ENCODE results near the gene SOD1. TPM values are rescaled to one million over a fixed set of nuclear protein-coding genes. Genes with fewer than 3 reads are reported as not detected.

Gene SOD1
- total and polyA plus RNA-seq, 2 donors (not counting 3 experiments of a cell fraction or from before 2014, with no cell fraction given), result 198 to 268 TPM

DNA sequence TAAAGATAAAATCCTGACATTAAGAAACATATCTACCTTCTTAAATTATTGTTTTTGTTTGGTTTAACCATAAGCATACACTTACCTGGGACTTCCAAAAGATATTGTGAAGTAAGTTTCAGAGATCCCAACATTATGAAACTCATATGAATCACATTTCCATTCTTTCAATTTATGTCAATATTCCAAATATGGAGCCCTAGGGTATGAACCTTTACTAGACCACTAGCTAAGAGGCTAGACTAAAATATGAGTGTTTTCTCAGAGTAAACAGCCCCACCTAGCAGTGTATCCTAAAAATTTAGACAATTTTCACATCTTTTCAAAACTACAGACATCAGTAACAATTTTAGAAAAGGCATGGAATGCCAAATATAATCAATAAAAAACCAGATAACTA lies 48.0 kb downstream of the SOD1 start:
- Histone ChIP-seq H3K9me1 (replicated peaks; ENCODE audit: control insufficient read depth, extremely low read depth, insufficient read depth, low read length) (no peaks in the 10 kb centered on the region), H3K36me3 (ENCODE audit: control insufficient read depth in 2 of 2, extremely low read depth in 1 of 2, insufficient read depth in 2 of 2, low read length in 2 of 2) (no peaks in the 10 kb centered on the region), H2AFZ (ENCODE audit: low read depth, low read length) (no peak overlapping the region), H3K27ac (ENCODE audit: insufficient read depth, low read depth, low read length) (no peak overlapping the region), H3K4me1 (ENCODE audit: control insufficient read depth, extremely low read depth, insufficient read depth, low read length) (peaks cover 4% of the 10 kb centered on the region), H3K9me3 (replicated peaks; ENCODE audit: control insufficient read depth, insufficient read depth, low read length) (no peaks in the 10 kb centered on the region), H3K4me3 (replicated peaks in 1 of 3; ENCODE audit: insufficient read depth in 1 of 3, low read depth in 1 of 3, low read length in 3 of 3) (no peak overlapping the region), H3K79me2 (ENCODE audit: control insufficient read depth, insufficient read depth, low read length) (peaks cover 93% of the 10 kb centered on the region), H3K27me3 (ENCODE audit: control insufficient read depth in 2 of 2, insufficient read depth in 2 of 2, low read length in 2 of 2) (no peaks in the 10 kb centered on the region), H3K4me2 (ENCODE audit: insufficient read depth, low read length) (no peak overlapping the region), H4K20me1 (replicated peaks; ENCODE audit: control insufficient read depth, extremely low read depth, insufficient read depth, low read length) (peaks cover 3% of the 10 kb centered on the region), H3K9ac (replicated peaks; ENCODE audit: extremely low read depth, insufficient read depth, low read length) (no peak overlapping the region)
- CTCF ChIA-PET, result no interaction called here
- POLR2A ChIA-PET, result no interaction called here
- no peak for FAIRE-seq
- BruUV-seq (replicated peaks), result no TSS peak
- DNase-seq (ENCODE audit: low read depth, low spot score), result no peak
- dilution Hi-C loops (cut with MboI; ENCODE audit: extremely low pct_ligation_motif_present, low sequenced_read_pairs) (no loop called here), intact Hi-C loops (cut with micrococcal nuclease) (no loop called here)
- TF ChIP-seq MYC (IDR thresholded peaks at IDR 0.05; ENCODE audit: low read depth, low read length) (no peak), POLR2AphosphoS5 (IDR thresholded peaks at IDR 0.05; ENCODE audit: insufficient read depth, low read depth, low read length) (no peak), FOS (IDR thresholded peaks at IDR 0.05; ENCODE audit: borderline replicate concordance, insufficient read depth, low read length) (no peak), CTCF (IDR thresholded peaks at IDR 0.05; ENCODE audit: extremely low read depth in 1 of 2, insufficient read depth in 1 of 2, low read depth in 1 of 2, low read length in 2 of 2) (no peak), JUN (IDR thresholded peaks at IDR 0.05; ENCODE audit: borderline replicate concordance, insufficient read depth, insufficient read length, low read depth) (no peak), POLR2A (IDR thresholded peaks at IDR 0.05; ENCODE audit: low read depth, low read length) (no peak), EZH2 (IDR thresholded peaks at IDR 0.05; ENCODE audit: borderline replicate concordance, low read depth, low read length, severe bottlenecking) (no peak), GATA2 (IDR thresholded peaks at IDR 0.05; ENCODE audit: insufficient read depth, insufficient read length, low read depth, low read length) (no peak)
- TF ChIP-seq, protein P1, sequence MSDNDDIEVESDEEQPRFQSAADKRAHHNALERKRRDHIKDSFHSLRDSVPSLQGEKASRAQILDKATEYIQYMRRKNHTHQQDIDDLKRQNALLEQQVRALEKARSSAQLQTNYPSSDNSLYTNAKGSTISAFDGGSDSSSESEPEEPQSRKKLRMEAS (IDR thresholded peaks at IDR 0.05; ENCODE audit: insufficient read depth, insufficient read length), result no peak

Data from endothelial cell of umbilical vein (primary cell).